ENCODE results near the gene TP53INP2. TPM values are rescaled to one million over a fixed set of nuclear protein-coding genes. Genes with fewer than 3 reads are reported as not detected.

TP53INP2 gene
- total and polyA plus RNA-seq, 2 donors (not counting 1 experiment from before 2014, with no cell fraction given): 7.7 to 14.7 TPM

Small RNA genes within 50 kb of the gene (small RNA-seq; reads per million reads assigned to genes)
- not detected for gene AL118520.1 (ENCODE audit: insufficient read length, low read depth, low replicate concordance)

Other genes with a start within 250 kb of the TP53INP2 start
- 43.8 and 55.3 TPM in 2 replicates for gene DYNLRB1, start 187.9 kb upstream of the TP53INP2 start, total RNA-seq
- 116 and 120 TPM in 2 replicates for gene DYNLRB1, start 187.9 kb upstream of the TP53INP2 start, polyA plus RNA-seq
- gene MAP1LC3A, start 145.6 kb upstream of the TP53INP2 start, total RNA-seq: 3.5 and 4.5 TPM in 2 replicates
- 10.5 and 23.8 TPM in 2 replicates for gene MAP1LC3A, start 145.6 kb upstream of the TP53INP2 start, polyA plus RNA-seq
- gene PIGU, start 27.3 kb upstream of the TP53INP2 start, total RNA-seq: 15.4 and 19.3 TPM in 2 replicates
- 9.5 and 12.0 TPM in 2 replicates for gene PIGU, start 27.3 kb upstream of the TP53INP2 start, polyA plus RNA-seq
- 31.0 and 31.9 TPM in 2 replicates for gene NCOA6, start 121.3 kb downstream of the TP53INP2 start, total RNA-seq
- gene NCOA6, start 121.3 kb downstream of the TP53INP2 start, polyA plus RNA-seq: 14.7 and 16.0 TPM in 2 replicates
- 26.8 and 28.6 TPM in 2 replicates for gene GGT7, start 168.5 kb downstream of the TP53INP2 start, total RNA-seq
- 29.0 and 31.9 TPM in 2 replicates for gene GGT7, start 168.5 kb downstream of the TP53INP2 start, polyA plus RNA-seq
- gene ACSS2, start 172.3 kb downstream of the TP53INP2 start, total RNA-seq: 14.7 and 22.1 TPM in 2 replicates
- 10.5 and 11.6 TPM in 2 replicates for gene ACSS2, start 172.3 kb downstream of the TP53INP2 start, polyA plus RNA-seq